ENCODE measurements around the gene IL1R2. TPM values are rescaled to one million over a fixed set of nuclear protein-coding genes. Genes with fewer than 3 reads are reported as not detected.

IL1R2 gene
- polyA plus RNA-seq, 1 donor (not counting 4 experiments of a cell fraction or from before 2014, with no cell fraction given), result 57.3 TPM

- no peak overlapping the region for H3K27ac ChIP-seq (ENCODE audit: control insufficient read depth, insufficient read depth, low read length)
- no peak overlapping the region for H3K4me2 ChIP-seq (ENCODE audit: control insufficient read depth, extremely low read depth, insufficient read depth, low read depth, low read length)
- H3K4me1 ChIP-seq (ENCODE audit: control insufficient read depth, extremely low read depth, insufficient read depth, low read length), result peaks cover 14% of the 10 kb centered on the region
Measured at GRCh38 chr2:102028470-102028869, 36.7 kb downstream of the IL1R2 start.

GRCh38 chr2:102029405-102029804 is 37.6 kb downstream of the IL1R2 start:
- dilution Hi-C loops (cut with MboI; ENCODE audit: extremely low pct_ligation_motif_present, low sequenced_read_pairs), result no loop called here
- Histone ChIP-seq H3K36me3 (ENCODE audit: control insufficient read depth in 2 of 2, extremely low read depth in 1 of 2, insufficient read depth in 2 of 2, low read length in 2 of 2) (no peaks in the 10 kb centered on the region), H3K9ac (ENCODE audit: control insufficient read depth, extremely low read depth, insufficient read depth, low read length) (no peak overlapping the region), H3K9me3 (ENCODE audit: control insufficient read depth, low read depth, low read length) (no peaks in the 10 kb centered on the region), H4K20me1 (ENCODE audit: control insufficient read depth, extremely low read depth, insufficient read depth, low read length) (no peaks in the 10 kb centered on the region), H2AFZ (ENCODE audit: control insufficient read depth, low read length) (no peak overlapping the region), H3K4me2 (ENCODE audit: control insufficient read depth, extremely low read depth, insufficient read depth, low read depth, low read length) (no peak overlapping the region), H3K79me2 (ENCODE audit: control insufficient read depth, insufficient read depth, low read length) (no peaks in the 10 kb centered on the region), H3K27ac (ENCODE audit: control insufficient read depth, insufficient read depth, low read length) (no peak overlapping the region), H3K4me3 (ENCODE audit: control insufficient read depth in 2 of 3, extremely low read depth in 1 of 3, insufficient read depth in 2 of 3, low read depth in 1 of 3, low read length in 3 of 3) (no peak overlapping the region), H3K27me3 (ENCODE audit: control insufficient read depth, extremely low read depth, insufficient read depth, low read length) (no peaks in the 10 kb centered on the region), H3K4me1 (ENCODE audit: control insufficient read depth, extremely low read depth, insufficient read depth, low read length) (peaks cover 21% of the 10 kb centered on the region), H3K9me1 (ENCODE audit: control insufficient read depth, extremely low read depth, insufficient read depth, low read length) (no peaks in the 10 kb centered on the region)
- TF ChIP-seq EZH2 (IDR thresholded peaks at IDR 0.05; ENCODE audit: low read length), result no peak
- TF ChIP-seq, protein P1, sequence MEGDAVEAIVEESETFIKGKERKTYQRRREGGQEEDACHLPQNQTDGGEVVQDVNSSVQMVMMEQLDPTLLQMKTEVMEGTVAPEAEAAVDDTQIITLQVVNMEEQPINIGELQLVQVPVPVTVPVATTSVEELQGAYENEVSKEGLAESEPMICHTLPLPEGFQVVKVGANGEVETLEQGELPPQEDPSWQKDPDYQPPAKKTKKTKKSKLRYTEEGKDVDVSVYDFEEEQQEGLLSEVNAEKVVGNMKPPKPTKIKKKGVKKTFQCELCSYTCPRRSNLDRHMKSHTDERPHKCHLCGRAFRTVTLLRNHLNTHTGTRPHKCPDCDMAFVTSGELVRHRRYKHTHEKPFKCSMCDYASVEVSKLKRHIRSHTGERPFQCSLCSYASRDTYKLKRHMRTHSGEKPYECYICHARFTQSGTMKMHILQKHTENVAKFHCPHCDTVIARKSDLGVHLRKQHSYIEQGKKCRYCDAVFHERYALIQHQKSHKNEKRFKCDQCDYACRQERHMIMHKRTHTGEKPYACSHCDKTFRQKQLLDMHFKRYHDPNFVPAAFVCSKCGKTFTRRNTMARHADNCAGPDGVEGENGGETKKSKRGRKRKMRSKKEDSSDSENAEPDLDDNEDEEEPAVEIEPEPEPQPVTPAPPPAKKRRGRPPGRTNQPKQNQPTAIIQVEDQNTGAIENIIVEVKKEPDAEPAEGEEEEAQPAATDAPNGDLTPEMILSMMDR (optimal IDR thresholded peaks at IDR 0.05 in 1 of 3, IDR thresholded peaks at IDR 0.05 in 1 of 3, conservative IDR thresholded peaks at IDR 0.05 in 1 of 3; ENCODE audit: extremely low read depth in 1 of 3, insufficient read depth in 2 of 3, low read length in 3 of 3), result no peak
- FAIRE-seq (no peak), DNase-seq (ENCODE audit: low read depth, low spot score) (no peak)

More at GRCh38 chr2:102028470-102028869, 36.7 kb downstream of the IL1R2 start:
- TF ChIP-seq, protein P1 (optimal IDR thresholded peaks at IDR 0.05 in 1 of 3, IDR thresholded peaks at IDR 0.05 in 1 of 3, conservative IDR thresholded peaks at IDR 0.05 in 1 of 3; ENCODE audit: extremely low read depth in 1 of 3, insufficient read depth in 2 of 3, low read length in 3 of 3), result no peak
- TF ChIP-seq EZH2 (IDR thresholded peaks at IDR 0.05; ENCODE audit: low read length), result no peak
- H3K9me1 ChIP-seq (ENCODE audit: control insufficient read depth, extremely low read depth, insufficient read depth, low read length), result no peaks in the 10 kb centered on the region
- no peaks in the 10 kb centered on the region for H3K79me2 ChIP-seq (ENCODE audit: control insufficient read depth, insufficient read depth, low read length)
- FAIRE-seq (no peak), DNase-seq (ENCODE audit: low read depth, low spot score) (no peak)
- no peak overlapping the region for H3K4me3 ChIP-seq (ENCODE audit: control insufficient read depth in 2 of 3, extremely low read depth in 1 of 3, insufficient read depth in 2 of 3, low read depth in 1 of 3, low read length in 3 of 3)
- H3K9me3 ChIP-seq (ENCODE audit: control insufficient read depth, low read depth, low read length), result no peaks in the 10 kb centered on the region
- no peak overlapping the region for H3K9ac ChIP-seq (ENCODE audit: control insufficient read depth, extremely low read depth, insufficient read depth, low read length)
- H3K36me3 ChIP-seq (ENCODE audit: control insufficient read depth in 2 of 2, extremely low read depth in 1 of 2, insufficient read depth in 2 of 2, low read length in 2 of 2), result no peaks in the 10 kb centered on the region
- H4K20me1 ChIP-seq (ENCODE audit: control insufficient read depth, extremely low read depth, insufficient read depth, low read length), result no peaks in the 10 kb centered on the region
- no peaks in the 10 kb centered on the region for H3K27me3 ChIP-seq (ENCODE audit: control insufficient read depth, extremely low read depth, insufficient read depth, low read length)
- dilution Hi-C loops (cut with MboI; ENCODE audit: extremely low pct_ligation_motif_present, low sequenced_read_pairs), result no loop called here
- no peak overlapping the region for H2AFZ ChIP-seq (ENCODE audit: control insufficient read depth, low read length)

Data from keratinocyte (primary cell).